ENCODE results near the gene PNO1.

DNA sequence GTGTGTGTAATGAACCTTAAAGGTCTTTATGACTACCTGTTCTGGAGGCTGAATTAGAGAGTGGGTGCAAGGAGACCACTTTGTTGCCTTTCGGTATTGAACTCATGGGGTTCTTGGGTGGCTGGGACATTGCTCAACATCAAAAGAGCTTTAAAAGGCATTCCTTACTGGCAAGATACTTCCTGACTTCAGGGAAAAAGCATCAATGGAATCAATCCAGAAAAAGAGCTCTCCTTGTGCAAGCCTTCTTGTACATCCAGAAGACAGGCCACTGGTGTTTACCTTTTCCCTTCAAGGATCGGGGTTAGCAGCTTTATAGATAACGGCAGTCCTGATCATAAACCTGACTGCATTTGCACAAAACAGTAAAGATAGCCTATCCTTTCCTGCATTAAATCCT, 9.5 kb downstream of the PNO1 start:
- TF ChIP-seq, protein P1, sequence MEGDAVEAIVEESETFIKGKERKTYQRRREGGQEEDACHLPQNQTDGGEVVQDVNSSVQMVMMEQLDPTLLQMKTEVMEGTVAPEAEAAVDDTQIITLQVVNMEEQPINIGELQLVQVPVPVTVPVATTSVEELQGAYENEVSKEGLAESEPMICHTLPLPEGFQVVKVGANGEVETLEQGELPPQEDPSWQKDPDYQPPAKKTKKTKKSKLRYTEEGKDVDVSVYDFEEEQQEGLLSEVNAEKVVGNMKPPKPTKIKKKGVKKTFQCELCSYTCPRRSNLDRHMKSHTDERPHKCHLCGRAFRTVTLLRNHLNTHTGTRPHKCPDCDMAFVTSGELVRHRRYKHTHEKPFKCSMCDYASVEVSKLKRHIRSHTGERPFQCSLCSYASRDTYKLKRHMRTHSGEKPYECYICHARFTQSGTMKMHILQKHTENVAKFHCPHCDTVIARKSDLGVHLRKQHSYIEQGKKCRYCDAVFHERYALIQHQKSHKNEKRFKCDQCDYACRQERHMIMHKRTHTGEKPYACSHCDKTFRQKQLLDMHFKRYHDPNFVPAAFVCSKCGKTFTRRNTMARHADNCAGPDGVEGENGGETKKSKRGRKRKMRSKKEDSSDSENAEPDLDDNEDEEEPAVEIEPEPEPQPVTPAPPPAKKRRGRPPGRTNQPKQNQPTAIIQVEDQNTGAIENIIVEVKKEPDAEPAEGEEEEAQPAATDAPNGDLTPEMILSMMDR (conservative IDR thresholded peaks at IDR 0.05 in 1 of 2, IDR thresholded peaks at IDR 0.05 in 1 of 2; ENCODE audit: low read depth in 1 of 2, low read length in 2 of 2) = no peak
- no peak for TF ChIP-seq EZH2 (IDR thresholded peaks at IDR 0.05; ENCODE audit: low read length, missing control alignments)

All from fibroblast of lung (primary cell).